SU-DHL-6 (cell line): Measurements from ENCODE around the gene CREB5.

Source experiments
- H2AFZ ChIP-seq: fragments of 200-600 bp; sonication (generic); 2 replicates; pipeline ENCODE4 v1.6.1; 2014; ENCODE audit warnings: low read depth, mild to moderate bottlenecking, moderate library complexity, mixed read lengths, antibody characterized with exemption, low read length; ENCODE audit not compliant: severe bottlenecking
- H3F3A ChIP-seq: fragments of 200-600 bp; shearing (Covaris generic); 2 replicates; pipeline ENCODE4 v1.6.0; 2016; ENCODE audit warnings: antibody characterized with exemption, mild to moderate bottlenecking; ENCODE audit not compliant: insufficient read depth
- H3K27ac ChIP-seq: fragments of 200-600 bp; sonication (generic); 2 replicates; pipeline ENCODE4 v1.5.1; 2016; ENCODE audit warnings: low read depth, mild to moderate bottlenecking, low read length, moderate library complexity, mixed read lengths
- H3K27me3 ChIP-seq: fragments of 200-600 bp; sonication (generic), shearing (Covaris generic); 2 replicates; pipeline ENCODE4 v1.6.0; 2014; ENCODE audit warnings: mild to moderate bottlenecking, low read length
- H3K36me3 ChIP-seq: fragments of 200-600 bp; sonication (generic); 2 replicates; pipeline ENCODE4 v1.6.1; 2014; ENCODE audit warnings: mild to moderate bottlenecking, low read length, mixed read lengths
- H3K4me2 ChIP-seq: fragments of 300-600, 200-600 bp; shearing (Covaris generic), sonication (generic); 2 replicates; pipeline ENCODE4 v1.6.0; 2014; ENCODE audit warnings: low read length, low read depth, mild to moderate bottlenecking; ENCODE audit not compliant: poor library complexity, severe bottlenecking
- H3K4me3 ChIP-seq: fragments of 200-600 bp; sonication (generic); 2 replicates; pipeline ENCODE4 v1.5.1; 2014; ENCODE audit warnings: antibody characterized with exemption, low read length, mild to moderate bottlenecking, mixed read lengths; ENCODE audit not compliant: insufficient read depth, poor library complexity, severe bottlenecking
- H3K79me2 ChIP-seq: fragments of 200-600 bp; sonication (generic); 2 replicates; pipeline ENCODE4 v1.6.1; 2014; ENCODE audit warnings: mild to moderate bottlenecking, low read length, moderate library complexity; ENCODE audit not compliant: insufficient read depth
- H3K9ac ChIP-seq: fragments of 200-600 bp; sonication (generic); 2 replicates; pipeline ENCODE4 v1.7.0; 2014; ENCODE audit warnings: mild to moderate bottlenecking, low read length
- H3K9me2 ChIP-seq: fragments of 200-600 bp; sonication (generic); replicated peaks from 2 replicates; pipeline ENCODE4 v1.6.1; 2014; ENCODE audit warnings: low read length; ENCODE audit not compliant: insufficient read depth
- H3K9me3 ChIP-seq: fragments of 200-600 bp; sonication (generic); 2 replicates; pipeline ENCODE4 v1.6.1; 2014; ENCODE audit warnings: low read length, mixed read lengths; ENCODE audit not compliant: insufficient read depth
- H4K20me1 ChIP-seq: fragments of 200-600 bp; sonication (generic); 2 replicates; pipeline ENCODE4 v1.6.1; 2014; ENCODE audit warnings: low read depth, mild to moderate bottlenecking, antibody characterized with exemption, low read length, moderate library complexity, mixed read lengths
- CTCF ChIP-seq: fragments of 200-600 bp; sonication (generic); IDR thresholded peaks from one replicate; pipeline ENCODE4 v1.5.1; 2017; ENCODE audit warnings: antibody characterized with exemption, mild to moderate bottlenecking, low read length, moderate library complexity; ENCODE audit not compliant: insufficient read depth, poor library complexity, severe bottlenecking
- EZH2phosphoT487 ChIP-seq: fragments of 200-600 bp; sonication (generic), shearing (Covaris generic); conservative IDR thresholded peaks from 2 replicates; pipeline ENCODE4 v1.6.1; 2018; ENCODE audit warnings: mild to moderate bottlenecking, antibody characterized with exemption, low read length, moderate library complexity, mixed read lengths

The CREB5 gene

GRCh38 chr7:28629216-28629842 is 217.0 kb downstream of the CREB5 start:
- no peak overlapping the region for H3K27ac ChIP-seq
- H2AFZ ChIP-seq: no peak overlapping the region
- peaks cover 6% of the 10 kb centered on the region; the same call in 1 of the 2 replicates for H4K20me1 ChIP-seq
- H3K36me3 ChIP-seq: no peaks in the 10 kb centered on the region
- H3K79me2 ChIP-seq: peaks cover 23% of the 10 kb centered on the region; the same call in 1 of the 2 replicates
- TF ChIP-seq EZH2phosphoT487: no peak
- no peak for TF ChIP-seq CTCF
- H3K9ac ChIP-seq: no peak overlapping the region
- H3K9me3 ChIP-seq: no peaks in the 10 kb centered on the region
- H3K4me2 ChIP-seq: no peak overlapping the region
- no peaks in the 10 kb centered on the region for H3K9me2 ChIP-seq
- no peaks in the 10 kb centered on the region for H3F3A ChIP-seq
- no peaks in the 10 kb centered on the region for H3K27me3 ChIP-seq
- no peak overlapping the region for H3K4me3 ChIP-seq

GRCh38 chr7:28630350-28630749 is 218.0 kb downstream of the CREB5 start:
- no peak for TF ChIP-seq CTCF
- TF ChIP-seq EZH2phosphoT487: no peak
- no peak overlapping the region for H3K9ac ChIP-seq
- no peak overlapping the region for H3K4me2 ChIP-seq
- no peak overlapping the region for H2AFZ ChIP-seq
- H3F3A ChIP-seq: no peaks in the 10 kb centered on the region
- H4K20me1 ChIP-seq: peaks cover 6% of the 10 kb centered on the region; the same call in 1 of the 2 replicates
- H3K27ac ChIP-seq: no peak overlapping the region
- no peaks in the 10 kb centered on the region for H3K27me3 ChIP-seq
- no peaks in the 10 kb centered on the region; the same call in 1 of the 2 replicates for H3K36me3 ChIP-seq
- H3K4me3 ChIP-seq: no peak overlapping the region
- no peaks in the 10 kb centered on the region for H3K9me2 ChIP-seq
- no peaks in the 10 kb centered on the region for H3K9me3 ChIP-seq
- H3K79me2 ChIP-seq: peaks cover 13% of the 10 kb centered on the region; the same call in 1 of the 2 replicates

GRCh38 chr7:28631995-28632394 is 219.7 kb downstream of the CREB5 start:
- H3K9me2 ChIP-seq: no peaks in the 10 kb centered on the region
- peaks cover 13% of the 10 kb centered on the region; the same call in 1 of the 2 replicates for H3K79me2 ChIP-seq
- peaks cover 6% of the 10 kb centered on the region; the same call in 1 of the 2 replicates for H4K20me1 ChIP-seq
- H3K4me3 ChIP-seq: no peak overlapping the region
- TF ChIP-seq EZH2phosphoT487 (no peak), CTCF (no peak)
- no peaks in the 10 kb centered on the region for H3F3A ChIP-seq
- no peaks in the 10 kb centered on the region for H3K27me3 ChIP-seq
- H2AFZ ChIP-seq: no peak overlapping the region
- H3K9ac ChIP-seq: no peak overlapping the region
- H3K9me3 ChIP-seq: no peaks in the 10 kb centered on the region
- no peaks in the 10 kb centered on the region; the same call in 1 of the 2 replicates for H3K36me3 ChIP-seq
- H3K4me2 ChIP-seq: no peak overlapping the region
- H3K27ac ChIP-seq: no peak overlapping the region
